GM18861 (cell line): Measurements from ENCODE around the gene TNNI3.
"Not testable (repeated sequence)": the region's sequence is repeated elsewhere in the genome, so short reads cannot be mapped to it uniquely, and the experiment has no call there.

ENCODE experiments used
- ATAC-seq: cut with Tn5 transposase; IDR thresholded peaks from one replicate; pipeline ENCODE4 v1.9.1; 2021; ENCODE audit not compliant: unreplicated experiment

The TNNI3 gene

DNA sequence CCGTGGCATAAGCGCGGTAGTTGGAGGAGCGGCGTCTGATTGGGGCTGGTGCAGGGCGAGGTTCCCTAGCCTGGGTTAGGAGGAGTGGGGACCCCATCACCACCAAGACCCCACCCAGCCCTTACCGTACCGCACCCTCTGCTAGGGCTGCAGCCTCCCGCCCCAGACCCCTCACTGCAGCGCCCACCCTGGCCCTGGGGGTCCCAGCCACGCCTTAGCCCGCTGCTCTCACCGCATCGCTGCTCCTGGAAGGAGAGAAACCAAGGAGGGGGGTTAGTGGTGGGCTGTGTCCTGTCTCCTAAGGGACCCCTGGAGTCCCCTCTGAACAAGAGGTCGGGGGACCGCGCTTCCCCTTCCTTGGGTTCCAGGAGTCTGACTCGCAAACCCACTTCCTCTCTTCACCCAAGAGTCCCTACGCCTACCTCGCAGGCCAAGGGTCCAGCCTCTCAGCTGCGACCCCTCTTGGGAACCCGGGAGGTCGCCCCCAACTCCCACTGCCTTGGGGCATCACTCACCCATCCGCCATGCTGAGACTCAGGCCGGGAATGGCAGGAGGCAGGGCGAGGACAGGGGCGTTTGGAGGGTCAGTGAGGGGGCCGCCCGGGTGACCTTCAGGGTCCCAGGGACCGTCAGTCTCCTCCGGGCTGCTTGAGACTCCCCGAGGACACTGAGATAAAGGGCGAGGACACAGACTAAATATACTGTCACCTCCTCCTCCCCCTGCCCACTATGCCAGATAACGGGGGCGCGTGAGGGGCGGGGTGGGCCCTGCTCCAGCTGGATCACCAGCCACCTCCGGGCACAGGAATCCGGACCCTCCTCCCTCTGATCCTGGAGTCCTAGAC, at the start of gene TNNI3:
Gene TNNI3, minus strand, starts transcription at position 669 of the 845 bp plus-strand sequence. Its CDS starts 143 bp downstream, at position 526.
- ATAC-seq = no peak

- no peak for ATAC-seq
Observed at GRCh38 chr19:55206664-55207500, 49.4 kb upstream of the TNNI3 start.

DNA sequence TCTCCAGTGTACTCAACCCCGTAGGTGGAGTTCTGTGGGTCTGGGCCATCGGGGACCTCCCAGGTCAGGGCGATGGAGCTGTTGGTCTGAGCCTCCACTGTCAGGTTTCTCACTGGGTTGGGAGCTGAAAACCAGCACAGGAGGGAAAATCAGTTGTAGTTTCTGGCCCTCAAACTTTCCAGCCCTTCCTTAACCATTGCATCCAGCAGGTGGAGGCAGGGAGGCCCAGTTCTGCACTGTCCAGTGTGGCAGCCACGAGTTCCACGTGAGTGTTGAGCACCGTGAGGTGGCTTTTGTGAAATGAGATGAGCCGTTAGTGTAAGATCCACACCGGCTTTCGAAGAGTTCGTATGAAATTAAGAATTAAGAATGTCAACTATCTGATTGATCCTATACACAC, 44.7 kb upstream of the TNNI3 start:
- ATAC-seq = not testable (repeated sequence)

DNA sequence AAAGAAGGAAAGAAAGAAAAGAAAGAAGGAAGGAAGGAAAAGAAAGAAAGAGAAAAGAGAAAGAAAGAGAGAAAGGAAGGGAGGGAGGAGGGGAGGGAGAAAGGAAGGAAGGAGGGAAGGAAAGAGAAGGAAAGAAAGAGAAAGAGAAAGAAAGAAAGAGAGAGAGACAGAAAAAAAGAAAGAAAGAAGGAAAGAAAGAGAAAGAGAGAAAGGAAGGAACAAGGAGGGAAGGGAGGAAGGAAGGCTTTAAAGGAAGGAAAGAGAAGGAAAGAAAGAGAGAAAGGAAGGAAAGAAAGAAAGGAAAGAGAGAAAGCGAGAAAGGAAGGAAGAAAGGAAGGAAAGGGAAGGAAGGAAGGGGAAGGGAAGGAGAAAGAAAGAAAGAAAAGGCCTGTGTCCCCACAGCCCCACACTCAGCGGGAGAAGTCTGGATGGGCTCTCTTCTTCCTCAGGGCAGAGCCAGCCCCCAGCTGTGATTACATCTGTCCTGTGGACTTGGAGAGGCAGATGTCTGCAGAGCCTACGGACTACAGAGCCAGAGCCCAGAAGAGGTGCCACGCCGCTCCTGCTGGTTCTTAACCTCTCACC, 42.2 kb upstream of the TNNI3 start:
- ATAC-seq = no peak

DNA sequence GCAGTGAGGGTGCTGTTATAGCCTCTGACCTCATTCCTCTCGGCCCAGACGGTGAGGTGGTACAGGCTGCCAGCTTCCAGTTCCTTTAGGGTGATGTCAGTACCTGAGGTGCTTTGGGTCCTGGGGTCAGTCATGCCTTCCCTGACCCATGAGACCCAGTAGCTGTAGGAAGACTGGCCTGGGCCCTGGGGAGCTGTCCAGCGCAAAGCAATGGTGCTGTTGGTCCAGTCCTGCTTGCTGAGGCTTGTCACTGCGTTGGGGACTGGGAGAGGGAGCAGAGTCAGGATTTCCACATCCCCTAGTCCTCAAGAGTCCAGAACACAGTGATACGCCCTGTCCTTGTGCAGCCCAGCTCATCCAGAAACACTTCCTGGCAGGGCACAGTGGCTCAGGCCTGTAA, 41.1 kb upstream of the TNNI3 start:
- ATAC-seq = no peak

GRCh38 chr19:55197528-55197927, 40.0 kb upstream of the TNNI3 start:
- no peak for ATAC-seq

GRCh38 chr19:55196803-55197202, 39.3 kb upstream of the TNNI3 start:
- ATAC-seq = no peak

- ATAC-seq = no peak
Observed at GRCh38 chr19:55193481-55193880, 35.9 kb upstream of the TNNI3 start.

GRCh38 chr19:55189403-55189835, 31.9 kb upstream of the TNNI3 start:
- no peak for ATAC-seq

DNA sequence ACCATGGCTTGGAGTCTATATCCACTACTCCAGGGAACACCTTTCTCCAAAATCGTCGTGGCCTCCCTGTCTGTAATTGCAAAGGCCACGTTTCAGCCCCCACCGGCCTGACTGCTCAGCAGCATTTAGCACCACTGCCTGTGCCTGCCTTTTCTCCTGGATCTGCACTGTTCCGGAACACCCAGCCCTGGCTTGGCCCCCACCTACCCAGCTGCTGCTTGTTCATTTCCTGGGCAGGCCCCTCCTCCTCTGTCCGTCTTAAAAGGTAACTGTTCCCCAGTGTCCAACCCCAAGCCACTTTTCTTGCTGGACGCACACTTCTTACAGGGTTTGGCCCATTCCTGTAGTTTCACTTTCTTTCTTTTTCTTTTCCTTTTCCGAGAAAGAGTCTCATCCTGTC, 31.1 kb upstream of the TNNI3 start:
- no peak for ATAC-seq

DNA sequence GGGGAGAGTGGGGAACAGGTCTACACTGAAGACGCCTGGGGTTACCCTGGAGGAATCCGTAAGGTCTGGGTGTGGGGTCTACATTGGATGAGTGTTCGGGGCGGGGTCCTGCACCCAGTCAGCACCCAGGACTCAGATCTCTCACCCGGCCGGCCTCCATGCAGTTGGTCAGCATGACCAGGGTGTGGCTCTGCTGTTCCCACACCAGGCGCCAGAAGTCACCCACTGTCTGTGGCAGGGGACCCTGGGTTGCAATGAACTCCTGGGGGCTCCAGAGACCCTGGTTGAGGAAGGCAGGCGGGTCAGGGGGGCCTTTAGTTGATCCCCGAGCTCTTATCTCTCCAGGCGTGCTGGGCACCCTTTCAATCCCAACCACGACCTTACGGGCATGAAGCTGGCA, 28.5 kb upstream of the TNNI3 start:
- no peak for ATAC-seq

DNA sequence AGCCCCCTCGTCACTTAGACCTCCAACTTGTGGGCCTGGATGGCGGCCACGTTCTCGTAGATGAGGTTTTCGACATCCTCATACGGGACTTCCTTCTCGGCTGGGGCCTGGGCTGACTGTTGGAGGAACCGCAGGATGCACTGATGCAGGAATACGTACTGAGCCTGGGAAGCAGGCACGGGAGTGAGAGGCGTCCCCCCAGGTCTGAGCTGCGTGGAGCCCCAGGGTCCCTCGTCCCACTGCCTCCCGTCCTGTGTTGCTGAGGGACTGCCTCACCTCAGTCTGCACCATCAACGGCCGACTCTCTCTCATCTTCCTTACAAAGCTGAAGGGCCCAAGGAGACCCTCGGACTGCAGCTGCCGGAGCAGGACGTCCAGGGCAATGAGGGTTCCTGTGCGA, 24.2 kb upstream of the TNNI3 start:
- no peak for ATAC-seq

- no peak for ATAC-seq
Observed at GRCh38 chr19:55179606-55180484, 22.3 kb upstream of the TNNI3 start, which contains the start of gene SYT5. SYT5 (minus strand) TSS chr19:55180289; CDS start chr19:55179041, 1,248 bp downstream.

GRCh38 chr19:55178781-55179599, 21.5 kb upstream of the TNNI3 start:
- ATAC-seq = peak; percentile 76

GRCh38 chr19:55176076-55176475, 18.5 kb upstream of the TNNI3 start:
- ATAC-seq = no peak

- no peak for ATAC-seq
Observed at GRCh38 chr19:55175117-55175867, 17.8 kb upstream of the TNNI3 start.

DNA sequence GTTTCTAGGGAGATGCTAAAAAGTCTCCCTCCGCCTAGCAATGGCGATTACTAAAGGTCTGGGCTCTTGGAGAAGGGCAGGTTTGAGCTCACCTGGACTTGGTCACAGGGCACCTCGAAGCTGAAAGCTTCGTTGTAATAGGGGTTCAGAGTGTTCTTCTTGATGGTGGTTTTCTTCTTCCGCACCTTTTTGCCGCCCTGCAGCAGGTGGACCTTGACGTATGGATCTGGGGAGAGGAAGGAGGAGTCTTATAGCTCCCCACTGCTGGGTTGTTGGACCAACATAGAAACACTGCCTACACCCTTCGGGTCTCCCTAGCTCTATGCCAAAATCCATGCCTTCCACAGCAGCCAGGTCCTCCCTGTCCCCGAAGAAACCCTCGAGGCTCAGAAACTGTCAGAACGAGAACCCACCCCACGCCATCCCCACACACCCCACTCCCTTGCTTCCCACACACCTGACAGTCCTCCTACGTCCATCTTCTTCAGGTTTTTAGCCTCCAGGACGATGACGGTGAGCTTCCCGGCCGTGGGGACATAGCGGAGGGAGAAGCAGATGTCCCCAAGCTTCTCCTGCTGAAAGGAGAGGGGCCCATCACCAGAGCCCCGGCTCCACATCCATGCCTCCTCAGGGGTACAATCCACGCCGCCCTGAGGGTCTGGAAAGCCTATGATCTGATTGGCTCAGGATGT, 17.0 kb upstream of the TNNI3 start:
- no peak for ATAC-seq

DNA sequence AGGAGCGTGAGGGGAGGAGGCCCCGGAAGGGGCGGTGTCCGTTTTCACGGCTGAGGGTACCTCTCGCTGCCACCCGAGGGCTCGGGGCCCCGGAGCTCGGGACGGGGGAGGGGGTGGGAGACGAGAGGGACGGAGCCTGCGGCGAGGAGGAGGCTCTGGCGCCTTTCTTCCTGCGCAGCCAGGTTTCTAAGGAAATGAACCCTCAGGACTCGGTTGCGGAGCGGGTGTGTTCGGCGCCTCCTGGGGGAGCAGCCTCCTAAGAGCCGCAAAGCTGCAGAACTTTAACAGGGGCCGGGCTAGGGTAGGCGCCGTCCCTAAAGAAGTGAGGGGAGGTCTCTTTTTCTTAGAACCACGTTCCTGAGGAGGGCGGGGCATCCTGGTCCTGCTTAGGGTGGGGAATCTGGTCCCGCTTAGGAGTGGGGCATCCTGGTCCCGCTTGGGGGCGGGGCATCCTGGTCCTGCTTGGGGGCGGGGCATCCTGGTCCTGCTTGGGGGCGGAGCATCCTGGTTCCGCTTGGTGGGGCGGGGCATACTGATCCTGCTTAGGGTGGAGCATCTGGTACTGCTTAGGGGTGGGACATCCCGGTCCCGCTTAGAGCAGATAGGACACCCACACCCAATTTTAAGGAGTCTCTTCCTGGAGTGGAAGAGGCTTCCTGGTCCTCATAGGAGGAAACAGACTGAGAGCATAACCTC, 16.3 kb upstream of the TNNI3 start:
- no peak for ATAC-seq
